Measurements from ENCODE around the gene CCDC146.
"Not testable (repeated sequence)": the region's sequence is repeated elsewhere in the genome, so short reads cannot be mapped to it uniquely, and the experiment has no call there.

The CCDC146 gene

DNA sequence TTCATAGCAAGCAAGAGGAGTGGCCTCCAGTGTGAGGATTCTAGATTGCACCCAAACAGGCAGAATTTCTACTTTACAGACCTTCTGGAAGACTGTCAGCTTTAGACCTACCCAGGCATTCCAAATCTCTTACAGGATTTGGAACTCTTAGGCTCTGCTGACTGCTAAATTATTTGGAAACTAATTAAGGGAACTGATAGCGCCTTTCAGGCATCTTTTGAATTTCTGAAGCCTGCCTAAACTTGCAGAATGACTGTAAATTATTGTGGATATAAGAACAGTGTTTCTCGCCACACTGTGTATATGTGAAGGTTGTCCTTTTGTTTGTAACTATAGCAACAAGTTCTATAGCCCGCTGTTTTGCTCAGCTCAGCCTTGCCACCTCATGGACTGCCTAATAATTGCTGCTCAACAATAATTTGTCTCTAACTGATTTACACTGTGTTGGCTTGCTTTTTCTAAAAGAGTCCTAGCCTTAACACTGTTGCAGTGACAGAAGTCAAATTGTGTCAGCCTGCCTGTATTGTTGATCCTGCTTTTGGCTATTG, 32.6 kb downstream of the CCDC146 start:
- not testable (repeated sequence) for DNase-seq

GRCh38 chr7:77155601-77156377, 33.4 kb downstream of the CCDC146 start:
- not testable (repeated sequence) for DNase-seq

- not testable (repeated sequence) for DNase-seq
Observed at GRCh38 chr7:77157034-77157433, 34.6 kb downstream of the CCDC146 start.

GRCh38 chr7:77157446-77157845, 35.0 kb downstream of the CCDC146 start:
- DNase-seq, result no peak

- DNase-seq, result not testable (repeated sequence)
Observed at GRCh38 chr7:77171073-77171472, 48.7 kb downstream of the CCDC146 start.

- not testable (repeated sequence) for DNase-seq
Observed at GRCh38 chr7:77172437-77173172, 50.2 kb downstream of the CCDC146 start.

DNA sequence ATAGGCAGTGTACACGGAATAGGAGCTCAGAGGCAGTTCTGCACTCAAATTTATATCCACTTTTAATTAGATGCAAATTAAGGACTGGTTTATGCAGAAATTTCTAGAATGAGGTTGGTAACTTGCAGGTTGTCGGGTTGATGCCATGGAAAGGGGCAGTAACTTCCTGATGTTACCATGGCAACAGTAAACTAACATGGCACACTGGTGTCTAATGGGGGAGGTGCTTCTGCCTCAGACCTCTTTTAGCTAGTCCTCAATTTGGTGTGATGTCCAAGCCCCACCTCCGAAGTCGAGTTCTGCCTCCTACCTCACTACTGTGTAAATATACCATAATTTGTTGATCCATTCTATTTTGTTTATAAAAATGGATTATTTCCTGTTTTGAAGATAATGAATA, 52.0 kb downstream of the CCDC146 start:
- DNase-seq, result not testable (repeated sequence)

- not testable (repeated sequence) for DNase-seq
Observed at GRCh38 chr7:77175274-77175800, 52.9 kb downstream of the CCDC146 start.

GRCh38 chr7:77177321-77177904, 55.0 kb downstream of the CCDC146 start:
- DNase-seq, result not testable (repeated sequence)

DNA sequence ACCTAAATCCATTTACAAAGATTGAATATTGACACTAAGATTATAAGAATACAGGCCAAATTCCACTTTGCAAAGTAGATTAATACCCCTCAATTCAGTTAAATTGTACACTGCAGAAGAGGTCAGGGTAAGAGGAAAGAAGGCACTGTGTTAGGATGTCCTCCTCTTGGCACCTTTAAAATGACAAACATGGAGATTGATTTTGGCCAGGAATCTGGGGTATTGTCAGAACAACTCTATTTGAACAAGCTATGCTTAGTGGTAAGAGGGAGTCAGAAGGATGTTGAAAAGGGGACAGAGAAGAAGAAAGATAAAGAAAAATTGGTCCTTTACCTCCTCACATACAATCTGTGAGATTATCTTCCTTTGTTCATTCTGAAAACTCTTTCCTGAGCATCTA, 55.6 kb downstream of the CCDC146 start:
- not testable (repeated sequence) for DNase-seq

DNA sequence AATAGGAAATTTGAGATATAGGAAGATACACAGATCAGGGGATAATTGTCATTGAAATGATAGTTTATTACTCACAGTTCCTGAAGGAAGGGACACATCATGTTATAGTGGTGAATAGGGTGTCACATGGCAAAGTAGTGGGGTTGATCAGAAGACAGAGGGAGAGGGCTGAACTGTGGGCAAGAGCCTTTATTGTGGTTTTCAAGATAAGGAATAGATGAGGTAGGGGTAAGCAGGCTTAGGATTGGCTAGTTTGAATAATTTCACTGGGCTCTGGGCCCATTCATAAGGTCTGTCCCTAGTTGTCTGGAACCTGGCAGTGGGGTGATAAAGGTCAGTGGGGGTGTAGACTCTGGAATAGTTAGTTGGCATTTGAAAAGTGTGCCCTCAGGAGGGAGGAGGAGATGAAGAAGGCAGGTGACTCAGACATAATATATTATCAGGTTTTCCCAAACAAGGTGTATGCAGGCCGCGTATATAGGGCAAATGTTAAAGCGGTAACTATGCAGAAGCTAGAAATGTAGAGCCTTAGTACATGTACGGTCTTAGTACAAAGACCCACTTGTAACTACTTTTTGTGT, 58.7 kb downstream of the CCDC146 start:
- DNase-seq, result no peak

DNA sequence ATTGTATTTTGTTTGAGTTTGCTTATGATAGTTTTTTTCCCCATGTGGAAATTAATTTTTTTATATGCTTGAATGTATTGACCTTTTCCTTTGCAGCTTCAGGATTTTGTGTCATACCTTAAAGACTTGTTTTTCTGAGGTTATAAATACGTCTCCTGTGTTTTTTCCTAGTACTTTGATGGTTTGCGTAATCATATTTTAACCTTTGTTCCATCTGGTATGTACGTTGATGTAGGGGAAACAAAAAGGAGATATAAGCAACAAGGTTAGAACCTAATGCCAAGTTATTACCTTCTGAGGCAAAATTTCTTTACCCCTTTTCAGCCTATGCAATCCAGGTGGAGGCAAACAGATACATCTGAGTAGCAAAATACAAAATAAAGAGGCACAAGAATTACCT, 59.3 kb downstream of the CCDC146 start:
- no peak for DNase-seq

- DNase-seq, result no peak
Observed at GRCh38 chr7:77182261-77182660, 59.8 kb downstream of the CCDC146 start.

- DNase-seq, result no peak
Observed at GRCh38 chr7:77184463-77184862, 62.0 kb downstream of the CCDC146 start.

DNA sequence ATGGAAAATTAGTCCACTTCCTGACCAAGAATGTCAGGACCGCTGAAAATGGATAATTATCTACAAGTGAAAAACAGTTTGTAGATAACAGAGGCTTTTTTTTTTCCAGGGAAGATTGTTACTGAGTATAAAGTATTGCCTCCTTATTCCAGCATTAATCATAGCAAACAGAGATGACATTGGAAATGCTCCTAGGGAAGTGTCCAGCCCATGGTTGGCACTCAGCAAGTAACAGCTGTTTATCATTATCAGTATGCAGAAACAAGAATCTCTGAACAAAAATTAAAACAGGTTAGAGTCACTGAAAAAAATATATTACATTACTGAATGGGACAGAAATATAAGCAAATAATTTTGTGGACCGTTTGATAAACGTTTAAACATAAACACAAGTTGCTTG, 62.6 kb downstream of the CCDC146 start:
- no peak for DNase-seq

GRCh38 chr7:77185866-77186265, 63.5 kb downstream of the CCDC146 start:
- no peak for DNase-seq

DNA sequence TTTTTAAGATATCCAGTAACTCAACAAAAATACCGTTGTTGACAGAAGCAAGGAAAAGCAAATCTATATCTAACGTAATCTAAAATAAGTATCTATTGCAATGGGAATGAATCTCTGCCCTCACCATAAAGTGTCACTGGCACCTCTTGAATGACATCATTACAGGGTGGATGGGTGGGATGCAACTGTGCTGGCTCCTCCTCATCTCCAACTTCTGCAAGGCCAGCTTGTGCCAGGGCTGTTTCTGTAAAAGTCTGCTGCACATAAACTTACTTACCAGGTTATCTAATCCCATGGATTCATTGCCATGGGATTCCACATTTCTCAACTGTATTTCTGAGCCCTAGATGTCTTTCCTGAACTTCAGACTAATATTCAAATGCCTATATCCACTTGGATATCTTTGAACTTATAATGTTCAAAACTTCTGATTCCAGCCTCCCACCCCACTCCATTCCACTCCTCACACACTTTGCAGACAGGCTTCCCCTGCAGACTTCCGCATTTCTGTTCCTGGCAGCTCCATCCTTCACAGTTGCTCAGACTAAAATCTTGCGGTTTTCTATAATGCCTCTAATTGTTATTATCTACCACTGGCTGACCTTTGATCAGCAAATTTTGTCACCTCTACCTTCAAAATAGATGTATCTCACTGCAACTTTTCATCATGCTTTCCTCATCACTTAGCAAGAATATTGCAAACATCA, 66.5 kb downstream of the CCDC146 start:
- DNase-seq, result no peak

- DNase-seq, result no peak
Observed at GRCh38 chr7:77197141-77197540, 74.7 kb downstream of the CCDC146 start.

- no peak for DNase-seq
Observed at GRCh38 chr7:77199013-77199966, 76.9 kb downstream of the CCDC146 start, which contains the start of gene FGL2. Gene FGL2 (minus strand): TSS chr7:77199819. CDS start chr7:77199793, 26 bp downstream.

DNA sequence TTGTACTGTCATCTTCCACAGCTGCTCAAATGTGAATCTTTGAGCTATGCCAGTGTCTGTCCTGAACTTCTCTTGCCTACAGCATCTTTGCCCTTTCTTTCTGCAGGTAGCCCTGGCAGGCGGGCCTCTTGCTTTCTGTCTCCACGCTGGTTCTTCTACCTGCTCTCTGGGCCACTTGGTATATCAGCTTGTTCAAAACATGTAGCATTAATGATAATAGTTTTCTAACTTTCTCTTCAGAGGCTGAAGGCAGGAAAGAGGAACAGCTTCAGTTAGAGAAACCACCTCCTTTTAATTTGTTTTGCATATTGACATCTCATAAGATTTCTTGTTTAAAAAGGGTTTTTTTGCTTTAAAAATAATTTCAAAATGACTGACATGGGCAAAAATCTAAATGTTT, 78.1 kb downstream of the CCDC146 start:
- DNase-seq, result no peak

GRCh38 chr7:77202481-77202976, 80.1 kb downstream of the CCDC146 start:
- no peak for DNase-seq
